Heart left ventricle (tissue), 16 donors: ENCODE measurements around the gene CCR3. TPM values are rescaled to one million over a fixed set of nuclear protein-coding genes. Genes with fewer than 3 reads are reported as not detected.

Source experiments
- ATAC-seq, 4 donors: fragments of 200-7000 bp; cut with Tn5 transposase; one replicate each; pipeline ENCODE4 v1.9.1; 2020 to 2022; ENCODE audit warnings: moderate library complexity in 4 of 4, mild to moderate bottlenecking in 3 of 4, moderate number of reproducible peaks in 1 of 4
- DNase-seq, 5 donors: peaks; one replicate each; pipeline ENCODE4 v3.0.0-alpha.2; 2020
- H3K27ac ChIP-seq, 12 donors: fragments of 200-600 bp; sonication (generic) in 4 of 12; one replicate each; pipeline versions ENCODE4 v1.5.0 to v1.8.0; 2016 to 2022; ENCODE audit warnings: mild to moderate bottlenecking in 2 of 12
- H3K27me3 ChIP-seq, 9 donors: fragments of 200-600 bp; sonication (generic) in 2 of 9; one replicate each; pipeline versions ENCODE4 v1.5.1 to v1.8.0; 2016 to 2022; ENCODE audit warnings: mild to moderate bottlenecking in 3 of 9
- H3K36me3 ChIP-seq, 9 donors: fragments of 200-600 bp; sonication (generic) in 2 of 9; one replicate each; pipeline versions ENCODE4 v1.5.0 to v1.8.0; 2018 to 2022; ENCODE audit warnings: mild to moderate bottlenecking in 2 of 9
- H3K4me1 ChIP-seq, 12 donors: fragments of 200-600 bp; sonication (generic) in 4 of 12; one replicate each; pipeline versions ENCODE4 v1.5.0 to v1.8.0; 2016 to 2022; ENCODE audit warnings: mild to moderate bottlenecking in 3 of 12
- H3K4me3 ChIP-seq, 12 donors: fragments of 200-600 bp; sonication (generic) in 4 of 12; one replicate each; pipeline versions ENCODE4 v1.5.0 to v1.8.0; 2017 to 2022; ENCODE audit warnings: mild to moderate bottlenecking in 9 of 12, moderate library complexity in 4 of 12
- H3K9me3 ChIP-seq, 12 donors: fragments of 200-600 bp; sonication (generic) in 4 of 12; one replicate each; pipeline versions ENCODE4 v1.5.0 to v1.8.0; 2016 to 2022; ENCODE audit warnings: mild to moderate bottlenecking in 1 of 12
- POLR2A ChIP-seq, 2 donors: fragments of 450-650 bp; IDR thresholded peaks; one replicate each; pipeline ENCODE4 v1.6.1; 2017; ENCODE audit warnings: antibody characterized with exemption in 2 of 2, mild to moderate bottlenecking in 2 of 2, moderate library complexity in 2 of 2
- WGBS, 4 donors: extraction: QIAGEN DNeasy Blood & Tissue Kit in 2 of 4; methylation state at CpG; one replicate each; pipeline versions ENCODE4 v1.1.5 to v1.1.7; 2013 to 2018; 5-methylcytosine and 5-hydroxymethylcytosine counted together
- intact Hi-C, 10 donors: fragments of 100-400 bp; cut with DNase I; formaldehyde crosslinking; loops; one replicate each; pipeline versions ENCODE4 v1.11.1 to v1.14.2; 2022
- polyA plus RNA-seq, 2 donors: library from polyadenylated mRNA; stranded (reverse); fragments of 200-250 nt; gene quantifications; one replicate each; pipeline ENCODE4 v1.2.3, GENCODE V29; 2013
- total RNA-seq, 9 donors: library from RNA; depleted of rRNA in 2 of 9; stranded (reverse); fragments of >200 nt in 2 of 9; fragmentation: NEBNext Ultra II Directional in 3 of 9; extraction: Animal tissue kit (Norgen Biotek cat#: 25700) in 3 of 9; gene quantifications; one replicate each; pipeline versions ENCODE4 v1.1.0 to v1.2.4, GENCODE V29; 2016 to 2023
- TF ChIP-seq, protein P1 (sequence below), 12 donors: fragments of 200-600 bp; sonication (generic) in 4 of 12; IDR thresholded peaks; one replicate each; pipeline versions ENCODE4 v1.5.0 to v1.8.0; 2018 to 2022; ENCODE audit warnings: antibody characterized with exemption in 12 of 12, mild to moderate bottlenecking in 5 of 12
- donor health status: ischemic (EF 13 %, LVEDD 7.1; RV severe dilation, severe dysfunction).
- donor health status: healthy with polysubstance abuse.
- donor health status: DM: no; HTN: yes; CAD: no.
- donor health status: DM: no; HTN: no; CAD: no.
- donor health status: ischemic (EF 25% LVEDD 6.9; RV normal size, moderate dysfunction).
- donor health status: ischemic (EF 25% LVEDD 5.7; RV mildly dilated, moderate dysfunction).
- donor health status: healthy.
- donor health status: DM: yes; HTN: yes; CAD: no.
- donor health status: ischemic (EF 35%, LVEDD 5.7; RV mildly dilated, moderate dysfunction).
- donor health status: nonischemic (EF 11% LVEDD 7.7; RV severe dilation, severe dysfunction).
- donor health status: DM: yes; HTN: yes; CAD: no.
- donor health status: PGD.
- donor health status: ischemic (EF 29% LVEDD 5.4; RV normal size, mild dysfunction).
- donor health status: nonischemic (EF 23%, LVEDD 6.1; RV moderate dilation, normal function).

Gene CCR3
- total and polyA plus RNA-seq, 11 donors = 0.20 to 0.27 TPM; not detected in 9

DNA sequence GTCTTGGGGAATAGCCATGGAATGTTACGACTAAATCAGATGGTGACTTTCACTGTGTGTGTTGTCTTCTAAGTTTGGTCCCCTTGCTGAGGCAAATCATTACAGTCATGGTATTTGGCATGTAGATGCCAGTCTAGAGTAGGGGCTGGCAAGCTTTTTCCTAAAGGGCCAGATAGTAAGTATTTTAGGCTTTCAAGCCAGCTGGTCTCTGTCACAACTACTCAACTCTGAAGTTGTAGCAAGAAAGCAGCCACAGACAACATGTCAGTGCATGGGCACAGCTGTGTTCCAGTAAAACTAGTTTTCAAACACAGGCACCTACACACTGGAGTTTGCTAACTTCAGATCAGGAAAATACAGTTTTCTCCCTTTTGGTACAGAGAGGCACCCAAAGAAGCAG, 39.3 kb downstream of the CCR3 start:
- DNase-seq (no peak), ATAC-seq (no peak)
- Histone ChIP-seq H3K27me3 (no peaks in the 10 kb centered on the region), H3K36me3 (no peaks in the 10 kb centered on the region), H3K4me1 (peaks cover 0 to 56% (median 0%) of the 10 kb centered on the region in 12 donors), H3K27ac (no peak overlapping the region), H3K4me3 (no peak overlapping the region), H3K9me3 (peaks cover 0 to 12% (median 0%) of the 10 kb centered on the region in 12 donors)
- TF ChIP-seq, protein P1, sequence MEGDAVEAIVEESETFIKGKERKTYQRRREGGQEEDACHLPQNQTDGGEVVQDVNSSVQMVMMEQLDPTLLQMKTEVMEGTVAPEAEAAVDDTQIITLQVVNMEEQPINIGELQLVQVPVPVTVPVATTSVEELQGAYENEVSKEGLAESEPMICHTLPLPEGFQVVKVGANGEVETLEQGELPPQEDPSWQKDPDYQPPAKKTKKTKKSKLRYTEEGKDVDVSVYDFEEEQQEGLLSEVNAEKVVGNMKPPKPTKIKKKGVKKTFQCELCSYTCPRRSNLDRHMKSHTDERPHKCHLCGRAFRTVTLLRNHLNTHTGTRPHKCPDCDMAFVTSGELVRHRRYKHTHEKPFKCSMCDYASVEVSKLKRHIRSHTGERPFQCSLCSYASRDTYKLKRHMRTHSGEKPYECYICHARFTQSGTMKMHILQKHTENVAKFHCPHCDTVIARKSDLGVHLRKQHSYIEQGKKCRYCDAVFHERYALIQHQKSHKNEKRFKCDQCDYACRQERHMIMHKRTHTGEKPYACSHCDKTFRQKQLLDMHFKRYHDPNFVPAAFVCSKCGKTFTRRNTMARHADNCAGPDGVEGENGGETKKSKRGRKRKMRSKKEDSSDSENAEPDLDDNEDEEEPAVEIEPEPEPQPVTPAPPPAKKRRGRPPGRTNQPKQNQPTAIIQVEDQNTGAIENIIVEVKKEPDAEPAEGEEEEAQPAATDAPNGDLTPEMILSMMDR (IDR thresholded peaks at IDR 0.05) = no peak
- no peak for TF ChIP-seq POLR2A (IDR thresholded peaks at IDR 0.05)
- 80 to 95% (median 90%) methylated on average over 1 of the region's 1 CpG for WGBS, 4 donors
- intact Hi-C loops = no loop called here

DNA sequence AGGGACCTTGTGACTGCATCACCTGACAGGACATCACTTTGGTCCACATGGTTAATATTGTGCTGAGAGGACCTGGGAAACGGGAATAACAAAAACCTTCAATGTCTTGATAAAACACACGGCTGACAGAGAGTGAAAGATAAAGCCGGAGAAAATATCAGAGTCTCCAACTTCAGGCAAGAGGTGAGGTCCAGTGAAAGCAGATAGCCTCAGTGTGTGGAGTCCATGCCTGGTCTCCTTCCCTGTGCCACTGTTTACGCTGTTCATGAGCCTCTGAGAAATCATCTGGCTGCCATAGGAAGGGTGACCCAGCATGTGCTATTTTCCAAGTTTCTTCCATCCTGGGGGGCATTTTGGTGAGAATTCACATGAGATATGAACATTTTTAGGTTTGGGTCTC, 39.8 kb downstream of the CCR3 start:
- no peak for TF ChIP-seq POLR2A (IDR thresholded peaks at IDR 0.05)
- TF ChIP-seq, protein P1 (IDR thresholded peaks at IDR 0.05) = no peak
- DNase-seq (no peak), ATAC-seq (no peak)
- Histone ChIP-seq H3K9me3 (peaks cover 0 to 12% (median 0%) of the 10 kb centered on the region in 12 donors), H3K36me3 (no peaks in the 10 kb centered on the region), H3K27ac (no peak overlapping the region), H3K4me1 (peaks cover 0 to 51% (median 0%) of the 10 kb centered on the region in 12 donors), H3K4me3 (no peak overlapping the region), H3K27me3 (no peaks in the 10 kb centered on the region)
- 41 to 66% (median 47%) methylated on average over 4 of the region's 4 CpGs for WGBS, 4 donors
- intact Hi-C loops = no loop called here

GRCh38 chr3:46282696-46283095, 40.4 kb downstream of the CCR3 start:
- TF ChIP-seq POLR2A (IDR thresholded peaks at IDR 0.05) = no peak
- TF ChIP-seq, protein P1 (IDR thresholded peaks at IDR 0.05) = no peak
- Histone ChIP-seq H3K9me3 (peaks cover 0 to 12% (median 0%) of the 10 kb centered on the region in 12 donors), H3K27me3 (no peaks in the 10 kb centered on the region), H3K4me1 (peaks cover 0 to 50% (median 0%) of the 10 kb centered on the region in 12 donors), H3K36me3 (no peaks in the 10 kb centered on the region), H3K27ac (peak overlapping the region in 1 of 12 donors; percentile 61), H3K4me3 (no peak overlapping the region)
- no peak for ATAC-seq
- 89 to 96% (median 93%) methylated on average over 2 of the region's 2 CpGs for WGBS, 4 donors
- no peak for DNase-seq
- intact Hi-C loops = no loop called here

DNA sequence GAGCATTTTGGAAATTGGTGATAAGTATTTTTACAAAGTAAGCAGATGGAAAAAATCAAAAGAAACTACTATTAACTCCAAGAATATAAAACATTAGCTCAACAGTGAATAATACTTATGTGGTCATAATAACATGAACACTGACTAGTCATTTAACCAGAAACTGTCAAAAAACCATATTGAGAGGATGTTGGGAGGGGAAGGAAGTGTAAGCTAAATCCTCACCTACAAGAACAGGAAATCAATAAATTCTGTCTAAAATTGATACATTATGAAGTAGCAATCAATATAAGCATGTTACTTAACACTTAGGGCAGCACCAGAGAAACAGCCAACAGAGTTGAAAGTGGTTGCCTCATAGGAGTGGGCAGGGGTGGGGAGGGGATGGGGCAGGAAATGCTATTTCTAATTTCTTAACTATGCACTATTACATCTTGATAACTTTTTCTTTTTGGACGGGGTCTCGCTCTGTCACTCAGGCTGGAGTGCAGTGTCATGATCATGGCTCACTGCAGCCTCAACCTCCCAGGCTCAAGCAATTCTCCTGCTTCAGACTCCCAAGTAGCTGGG, 41.7 kb downstream of the CCR3 start:
- Histone ChIP-seq H3K9me3 (peaks cover 0 to 7% (median 0%) of the 10 kb centered on the region in 12 donors), H3K4me1 (peaks cover 0 to 50% (median 0%) of the 10 kb centered on the region in 12 donors), H3K27me3 (no peaks in the 10 kb centered on the region), H3K4me3 (no peak overlapping the region), H3K27ac (peak overlapping the region in 1 of 12 donors; percentile 61), H3K36me3 (no peaks in the 10 kb centered on the region)
- DNase-seq (no peak), ATAC-seq (no peak)
- TF ChIP-seq POLR2A (IDR thresholded peaks at IDR 0.05) = no peak
- TF ChIP-seq, protein P1 (IDR thresholded peaks at IDR 0.05) = no peak
- 74 to 79% (median 76%) methylated on average over 2 of the region's 2 CpGs for WGBS, 4 donors
- intact Hi-C loops = no loop called here
